GM21381 (cell line): ENCODE measurements around the gene CDC27.
"Not testable (repeated sequence)": the region's sequence is repeated elsewhere in the genome, so short reads cannot be mapped to it uniquely, and the experiment has no call there.

Experiments used
- ATAC-seq: cut with Tn5 transposase; IDR thresholded peaks from one replicate; pipeline ENCODE4 v1.9.1; 2021; ENCODE audit warnings: mild to moderate bottlenecking, moderate library complexity; ENCODE audit not compliant: unreplicated experiment

Gene CDC27

GRCh38 chr17:47188876-47189731, at the start of gene CDC27:
CDC27 (minus strand) TSS chr17:47189295; CDS start chr17:47189172, 123 bp downstream.
- peak; percentile 93 for ATAC-seq

- no peak for ATAC-seq
These were observed 49.4 kb upstream of the CDC27 start for GRCh38 chr17:47238321-47239010.

- no peak for ATAC-seq
These were observed 48.7 kb upstream of the CDC27 start for GRCh38 chr17:47237841-47238240.

- no peak for ATAC-seq
These were observed 46.8 kb upstream of the CDC27 start for GRCh38 chr17:47235923-47236322.

GRCh38 chr17:47235506-47235905, 46.4 kb upstream of the CDC27 start:
- ATAC-seq: no peak

- no peak for ATAC-seq
These were observed 43.4 kb upstream of the CDC27 start for GRCh38 chr17:47232465-47232864.

GRCh38 chr17:47231866-47232265, 42.8 kb upstream of the CDC27 start:
- no peak for ATAC-seq

GRCh38 chr17:47231334-47231733, 42.2 kb upstream of the CDC27 start:
- no peak for ATAC-seq

- ATAC-seq: no peak
These were observed 41.8 kb upstream of the CDC27 start for GRCh38 chr17:47230864-47231263.

- peak; percentile 92 for ATAC-seq
These were observed 40.7 kb upstream of the CDC27 start for GRCh38 chr17:47229535-47230443.

GRCh38 chr17:47227862-47228261, 38.8 kb upstream of the CDC27 start:
- no peak for ATAC-seq

- ATAC-seq: no peak
These were observed 37.0 kb upstream of the CDC27 start for GRCh38 chr17:47225911-47226688.

GRCh38 chr17:47225436-47225858, 36.4 kb upstream of the CDC27 start:
- ATAC-seq: no peak

GRCh38 chr17:47224966-47225365, 35.9 kb upstream of the CDC27 start:
- no peak for ATAC-seq

- not testable (repeated sequence) for ATAC-seq
These were observed 35.0 kb upstream of the CDC27 start for GRCh38 chr17:47224077-47224476.

- no peak for ATAC-seq
These were observed 34.4 kb upstream of the CDC27 start for GRCh38 chr17:47223460-47223859.

- no peak for ATAC-seq
These were observed 33.9 kb upstream of the CDC27 start for GRCh38 chr17:47223007-47223406.

- ATAC-seq: no peak
These were observed 33.0 kb upstream of the CDC27 start for GRCh38 chr17:47222047-47222446.

GRCh38 chr17:47221154-47221553, 32.1 kb upstream of the CDC27 start:
- no peak for ATAC-seq

- ATAC-seq: no peak
These were observed 31.5 kb upstream of the CDC27 start for GRCh38 chr17:47220531-47220999.
